SK-N-SH treated with all-trans-retinoic acid at 6 μM for 48 hours (cell line): ENCODE data around the gene C11orf71.

Experiments
- ATAC-seq: fragments of 200-7000 bp; cut with Tn5 transposase; 3 replicates; pipeline ENCODE4 v1.9.1; 2020; ENCODE audit warnings: mild to moderate bottlenecking, moderate library complexity
- ARNTL ChIP-seq: fragments of 450-650 bp; formaldehyde crosslinking; IDR thresholded peaks from 2 replicates; pipeline ENCODE4 v1.5.0; 2020; ENCODE audit warnings: low read depth, mild to moderate bottlenecking, moderate library complexity, borderline replicate concordance
- BACH2 ChIP-seq: fragments of 250-450 bp; sonication (Bioruptor Pico); IDR thresholded peaks from 2 replicates; pipeline ENCODE4 v1.9.0; 2021; ENCODE audit warnings: mild to moderate bottlenecking, borderline replicate concordance
- CREB5 ChIP-seq: fragments of 250-450 bp; sonication (Bioruptor Pico); IDR thresholded peaks from 2 replicates; pipeline ENCODE4 v1.5.1; 2020; ENCODE audit warnings: low read depth, mild to moderate bottlenecking, moderate library complexity
- CSDC2 ChIP-seq: fragments of 250-450 bp; sonication (Bioruptor Pico); IDR thresholded peaks from 2 replicates; pipeline ENCODE4 v1.5.0; 2020; ENCODE audit warnings: mild to moderate bottlenecking, moderate library complexity
- CSRNP3 ChIP-seq: fragments of 250-450 bp; sonication (Bioruptor Pico); IDR thresholded peaks from 2 replicates; pipeline ENCODE4 v1.5.1; 2021; ENCODE audit warnings: mild to moderate bottlenecking, moderate library complexity
- ESRRG ChIP-seq: fragments of 250-450 bp; sonication (Bioruptor Pico); IDR thresholded peaks from 2 replicates; pipeline ENCODE4 v1.6.1; 2021; ENCODE audit warnings: mild to moderate bottlenecking
- ISL1 ChIP-seq: fragments of 250-450 bp; sonication (Bioruptor Pico); IDR thresholded peaks from 2 replicates; pipeline ENCODE4 v2.1.2; 2022; ENCODE audit warnings: mild to moderate bottlenecking, moderate library complexity
- OSR1 ChIP-seq: fragments of 250-450 bp; sonication (Bioruptor Pico); IDR thresholded peaks from 2 replicates; pipeline ENCODE4 v1.8.0; 2022; ENCODE audit warnings: moderate library complexity, mild to moderate bottlenecking, inconsistent platforms
- PATZ1 ChIP-seq: fragments of 250-450 bp; sonication (Bioruptor Pico); IDR thresholded peaks from 2 replicates; pipeline ENCODE4 v1.8.0; 2020; ENCODE audit warnings: mild to moderate bottlenecking, moderate library complexity, borderline replicate concordance
- RARB ChIP-seq: fragments of 250-450 bp; sonication (Bioruptor Pico); IDR thresholded peaks from 2 replicates; pipeline ENCODE4 v1.8.0; 2021; ENCODE audit warnings: mild to moderate bottlenecking, moderate library complexity
- SNAI2 ChIP-seq: fragments of 250-450 bp; sonication (Bioruptor Pico); IDR thresholded peaks from 2 replicates; pipeline ENCODE4 v1.5.0; 2020; ENCODE audit warnings: mild to moderate bottlenecking, moderate library complexity
- TCF4 ChIP-seq: fragments of 250-450 bp; sonication (Bioruptor Pico); IDR thresholded peaks from 2 replicates; pipeline ENCODE4 v1.8.0; 2021; ENCODE audit warnings: mild to moderate bottlenecking, moderate library complexity, borderline replicate concordance
- TOX ChIP-seq: fragments of 250-450 bp; sonication (Bioruptor Pico); IDR thresholded peaks from 2 replicates; pipeline ENCODE4 v1.8.0; 2021; ENCODE audit warnings: mild to moderate bottlenecking, moderate library complexity, borderline replicate concordance
- TSHZ2 ChIP-seq: fragments of 250-450 bp; sonication (Bioruptor Pico); IDR thresholded peaks from 2 replicates; pipeline ENCODE4 v1.5.0; 2020; ENCODE audit warnings: mild to moderate bottlenecking, moderate library complexity
- ZC3H10 ChIP-seq: fragments of 250-450 bp; sonication (Bioruptor Pico); IDR thresholded peaks from 2 replicates; pipeline ENCODE4 v1.5.1; 2021; ENCODE audit warnings: mild to moderate bottlenecking, moderate library complexity
- ZFP30 ChIP-seq: fragments of 450-650 bp; formaldehyde crosslinking; IDR thresholded peaks from 2 replicates; pipeline ENCODE4 v1.5.0; 2022; ENCODE audit warnings: mild to moderate bottlenecking, moderate library complexity
- ZNF565 ChIP-seq: fragments of 450-650 bp; formaldehyde crosslinking; conservative IDR thresholded peaks from 2 replicates; pipeline ENCODE4 v1.5.0; 2020; ENCODE audit warnings: low read depth, mild to moderate bottlenecking, moderate library complexity
- ZNF8 ChIP-seq: fragments of 450-650 bp; formaldehyde crosslinking; IDR thresholded peaks from 2 replicates; pipeline ENCODE4 v1.5.0; 2020; ENCODE audit warnings: mild to moderate bottlenecking, moderate library complexity

C11orf71 gene

GRCh38 chr11:114384487-114384886 is 15.8 kb downstream of the C11orf71 start (continued):
- TF ChIP-seq CSRNP3 (CRISPR knock-in tag) = no peak

GRCh38 chr11:114382509-114382908 is 17.8 kb downstream of the C11orf71 start:
- no peak for TF ChIP-seq ZC3H10
- peak; percentile 78 for TF ChIP-seq ZNF8 (CRISPR knock-in tag)
- ATAC-seq = no peak

- ATAC-seq = no peak
- no peak for TF ChIP-seq TSHZ2 (CRISPR knock-in tag)
- TF ChIP-seq TOX (CRISPR knock-in tag) = no peak
- TF ChIP-seq ZNF565 (CRISPR knock-in tag) = no peak
- TF ChIP-seq OSR1 (CRISPR knock-in tag) = no peak
- TF ChIP-seq RARB (CRISPR knock-in tag) = no peak
- no peak for TF ChIP-seq SNAI2 (CRISPR knock-in tag)
- TF ChIP-seq ZNF8 (CRISPR knock-in tag) = no peak
- no peak for TF ChIP-seq PATZ1
- no peak for TF ChIP-seq CREB5
- no peak for TF ChIP-seq ARNTL (CRISPR knock-in tag)
- no peak for TF ChIP-seq BACH2 (CRISPR knock-in tag)
- TF ChIP-seq TCF4 (CRISPR knock-in tag) = no peak
- no peak for TF ChIP-seq ESRRG (CRISPR knock-in tag)
Measured at GRCh38 chr11:114379394-114380069, 20.8 kb downstream of the C11orf71 start.

- no peak for TF ChIP-seq CSDC2 (CRISPR knock-in tag)
- TF ChIP-seq ISL1 (CRISPR knock-in tag) = no peak
- no peak for TF ChIP-seq ZNF8 (CRISPR knock-in tag)
- TF ChIP-seq RARB (CRISPR knock-in tag) = no peak
- no peak for TF ChIP-seq ESRRG (CRISPR knock-in tag)
- no peak for TF ChIP-seq ZFP30 (CRISPR knock-in tag)
- ATAC-seq = peak; percentile 93
Measured at GRCh38 chr11:114377612-114378267, 22.6 kb downstream of the C11orf71 start.

- TF ChIP-seq ARNTL (CRISPR knock-in tag) (no peak), ESRRG (CRISPR knock-in tag) (no peak), TOX (CRISPR knock-in tag) (no peak), SNAI2 (CRISPR knock-in tag) (no peak), ZC3H10 (no peak), CSRNP3 (CRISPR knock-in tag) (no peak)
- no peak for ATAC-seq
Measured at GRCh38 chr11:114375052-114375451, 25.3 kb downstream of the C11orf71 start.
